Measurements from ENCODE around the gene KRTAP12-2. TPM values are rescaled to one million over a fixed set of nuclear protein-coding genes. Genes with fewer than 3 reads are reported as not detected.

Gene KRTAP12-2
- total RNA-seq, 4 donors from 2014 or later: not detected

GRCh38 chr21:44658541-44658910 lies 8.2 kb downstream of the KRTAP12-2 start:
- intact Hi-C loops (cut with DNase I): no loop called here
- 77% methylated on average over 5 of the region's 5 CpGs for WGBS
- H3K9me3 ChIP-seq: peaks cover 0 to 13% (median 6%) of the 10 kb centered on the region in 4 donors
- H3K27me3 ChIP-seq: peaks cover 0 to 45% (median 0%) of the 10 kb centered on the region in 4 donors
- no peaks in the 10 kb centered on the region for H3K4me1 ChIP-seq
- H3K4me3 ChIP-seq: no peak overlapping the region
- TF ChIP-seq POLR2A (IDR thresholded peaks at IDR 0.05; ENCODE audit: low read depth) (no peak), CTCF (IDR thresholded peaks at IDR 0.05) (no peak), EP300 (IDR thresholded peaks at IDR 0.05) (no peak), POLR2AphosphoS5 (IDR thresholded peaks at IDR 0.05) (no peak)
- H3K36me3 ChIP-seq: no peaks in the 10 kb centered on the region
- H3K27ac ChIP-seq (replicated peaks in 1 of 4): no peak overlapping the region
- DNase-seq (ENCODE audit: extremely low spot score): no peak

GRCh38 chr21:44657635-44658540 lies 8.8 kb downstream of the KRTAP12-2 start, which contains the start of gene KRTAP12-3:
TSS of gene KRTAP12-3 (plus strand) at chr21:44657932. CDS start at chr21:44657980, 48 bp downstream.
- H3K27ac ChIP-seq (replicated peaks in 1 of 4): no peak within 1 kb of the TSS

GRCh38 chr21:44656868-44657267 lies 9.9 kb downstream of the KRTAP12-2 start:
- no peaks in the 10 kb centered on the region for H3K4me1 ChIP-seq
- TF ChIP-seq CTCF (IDR thresholded peaks at IDR 0.05): no peak
- no peak for TF ChIP-seq POLR2A (IDR thresholded peaks at IDR 0.05; ENCODE audit: low read depth)
- TF ChIP-seq EP300 (IDR thresholded peaks at IDR 0.05): no peak
- TF ChIP-seq POLR2AphosphoS5 (IDR thresholded peaks at IDR 0.05): no peak
- peaks cover 0 to 13% (median 6%) of the 10 kb centered on the region in 4 donors for H3K9me3 ChIP-seq
- H3K27me3 ChIP-seq: peaks cover 0 to 46% (median 0%) of the 10 kb centered on the region in 4 donors
- intact Hi-C loops (cut with DNase I): no loop called here
- H3K4me3 ChIP-seq: no peak overlapping the region
- H3K36me3 ChIP-seq: no peaks in the 10 kb centered on the region
- WGBS: 62% methylated on average over 1 of the region's 1 CpG
- no peak for DNase-seq (ENCODE audit: extremely low spot score)
- H3K27ac ChIP-seq (replicated peaks in 1 of 4): no peak overlapping the region

More at GRCh38 chr21:44657635-44658540, 8.8 kb downstream of the KRTAP12-2 start, which contains the start of gene KRTAP12-3:
- DNase-seq (ENCODE audit: extremely low spot score): no peak
- no peaks in the 10 kb centered on the region for H3K36me3 ChIP-seq
- no peak for TF ChIP-seq POLR2A (IDR thresholded peaks at IDR 0.05; ENCODE audit: low read depth)
- TF ChIP-seq POLR2AphosphoS5 (IDR thresholded peaks at IDR 0.05): no peak
- no peak for TF ChIP-seq EP300 (IDR thresholded peaks at IDR 0.05)
- TF ChIP-seq CTCF (IDR thresholded peaks at IDR 0.05): no peak
- no peak within 1 kb of the TSS for H3K4me3 ChIP-seq
- H3K27me3 ChIP-seq: peaks cover 0 to 46% (median 0%) of the 10 kb centered on the region in 4 donors
- WGBS: 77% methylated on average over 26 of the region's 26 CpGs
- no peaks in the 10 kb centered on the region for H3K4me1 ChIP-seq
- intact Hi-C loops (cut with DNase I): no loop called here
- H3K9me3 ChIP-seq: peaks cover 0 to 13% (median 6%) of the 10 kb centered on the region in 4 donors

- TF ChIP-seq POLR2AphosphoS5 (IDR thresholded peaks at IDR 0.05) (no peak), CTCF (IDR thresholded peaks at IDR 0.05) (no peak), EP300 (IDR thresholded peaks at IDR 0.05) (no peak), POLR2A (IDR thresholded peaks at IDR 0.05; ENCODE audit: low read depth) (no peak)
- Histone ChIP-seq H3K27ac (replicated peaks in 1 of 4) (no peak within 1 kb of the TSS), H3K36me3 (no peaks in the 10 kb centered on the region), H3K4me1 (no peaks in the 10 kb centered on the region), H3K9me3 (peaks cover 0 to 13% (median 6%) of the 10 kb centered on the region in 4 donors), H3K27me3 (peaks cover 0 to 65% (median 0%) of the 10 kb centered on the region in 4 donors), H3K4me3 (no peak within 1 kb of the TSS)
- no peak for DNase-seq (ENCODE audit: extremely low spot score)
- WGBS: 79% methylated on average over 7 of the region's 9 CpGs
- intact Hi-C loops (cut with DNase I): no loop called here
These were observed 12.1 kb downstream of the KRTAP12-2 start, which contains the start of gene KRTAP12-4 for GRCh38 chr21:44654576-44655175. TSS of gene KRTAP12-4 (minus strand) at chr21:44654659. CDS start at chr21:44654614, 45 bp downstream.
